ENCODE measurements around the gene GLB1L. TPM values are rescaled to one million over a fixed set of nuclear protein-coding genes. Genes with fewer than 3 reads are reported as not detected.
A peak's percentile ranks its signal among the peaks of the same experiment; 100 is the strongest.

Gene GLB1L
- polyA plus RNA-seq (2011; rRNA removed) = 9.4 and 9.5 TPM in 2 replicates
- polyA minus RNA-seq (2011; rRNA and poly(A)+ RNA removed) = 2.9 and 3.3 TPM in 2 replicates

- Histone ChIP-seq H3K27me3 (ENCODE audit: control insufficient read depth, insufficient read depth, low read length) (no peaks in the 10 kb centered on the region), H3K4me3 (ENCODE audit: low read depth, low read length) (peak within 1 kb of the TSS; percentile 90), H3K36me3 (ENCODE audit: control insufficient read depth, insufficient read depth, low read length) (peaks cover 10% of the 10 kb centered on the region)
- POLR2A ChIA-PET = interaction anchor here (0.6 to 1.1 kb wide), 4 partner anchors 15 to 1392 kb away, joined by 3 to 5 read pairs (median 3); partner anchors contain the start of genes ANKZF1 and ATG9A
- CTCF ChIA-PET = interaction anchor here (0.7 to 3.7 kb wide), 12 partner anchors 8 to 74 kb away, joined by 3 to 22 read pairs (median 4); partner anchors contain the start of genes ANKZF1, ATG9A, DNAJB2 and TUBA4A
- TF ChIP-seq, protein P1, sequence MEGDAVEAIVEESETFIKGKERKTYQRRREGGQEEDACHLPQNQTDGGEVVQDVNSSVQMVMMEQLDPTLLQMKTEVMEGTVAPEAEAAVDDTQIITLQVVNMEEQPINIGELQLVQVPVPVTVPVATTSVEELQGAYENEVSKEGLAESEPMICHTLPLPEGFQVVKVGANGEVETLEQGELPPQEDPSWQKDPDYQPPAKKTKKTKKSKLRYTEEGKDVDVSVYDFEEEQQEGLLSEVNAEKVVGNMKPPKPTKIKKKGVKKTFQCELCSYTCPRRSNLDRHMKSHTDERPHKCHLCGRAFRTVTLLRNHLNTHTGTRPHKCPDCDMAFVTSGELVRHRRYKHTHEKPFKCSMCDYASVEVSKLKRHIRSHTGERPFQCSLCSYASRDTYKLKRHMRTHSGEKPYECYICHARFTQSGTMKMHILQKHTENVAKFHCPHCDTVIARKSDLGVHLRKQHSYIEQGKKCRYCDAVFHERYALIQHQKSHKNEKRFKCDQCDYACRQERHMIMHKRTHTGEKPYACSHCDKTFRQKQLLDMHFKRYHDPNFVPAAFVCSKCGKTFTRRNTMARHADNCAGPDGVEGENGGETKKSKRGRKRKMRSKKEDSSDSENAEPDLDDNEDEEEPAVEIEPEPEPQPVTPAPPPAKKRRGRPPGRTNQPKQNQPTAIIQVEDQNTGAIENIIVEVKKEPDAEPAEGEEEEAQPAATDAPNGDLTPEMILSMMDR (IDR thresholded peaks at IDR 0.05; ENCODE audit: insufficient read depth, low read depth, low read length) = no peak
- no peak for DNase-seq (ENCODE audit: low read depth)
Measured at GRCh38 chr2:219245148-219245898, at the start of gene GLB1L, which contains the start of gene STK16. Gene GLB1L (minus strand): TSS chr2:219245444. CDS start chr2:219243573, 1,871 bp downstream. Gene STK16 (plus strand): TSS chr2:219245479. CDS start chr2:219246000, 521 bp downstream.

DNA sequence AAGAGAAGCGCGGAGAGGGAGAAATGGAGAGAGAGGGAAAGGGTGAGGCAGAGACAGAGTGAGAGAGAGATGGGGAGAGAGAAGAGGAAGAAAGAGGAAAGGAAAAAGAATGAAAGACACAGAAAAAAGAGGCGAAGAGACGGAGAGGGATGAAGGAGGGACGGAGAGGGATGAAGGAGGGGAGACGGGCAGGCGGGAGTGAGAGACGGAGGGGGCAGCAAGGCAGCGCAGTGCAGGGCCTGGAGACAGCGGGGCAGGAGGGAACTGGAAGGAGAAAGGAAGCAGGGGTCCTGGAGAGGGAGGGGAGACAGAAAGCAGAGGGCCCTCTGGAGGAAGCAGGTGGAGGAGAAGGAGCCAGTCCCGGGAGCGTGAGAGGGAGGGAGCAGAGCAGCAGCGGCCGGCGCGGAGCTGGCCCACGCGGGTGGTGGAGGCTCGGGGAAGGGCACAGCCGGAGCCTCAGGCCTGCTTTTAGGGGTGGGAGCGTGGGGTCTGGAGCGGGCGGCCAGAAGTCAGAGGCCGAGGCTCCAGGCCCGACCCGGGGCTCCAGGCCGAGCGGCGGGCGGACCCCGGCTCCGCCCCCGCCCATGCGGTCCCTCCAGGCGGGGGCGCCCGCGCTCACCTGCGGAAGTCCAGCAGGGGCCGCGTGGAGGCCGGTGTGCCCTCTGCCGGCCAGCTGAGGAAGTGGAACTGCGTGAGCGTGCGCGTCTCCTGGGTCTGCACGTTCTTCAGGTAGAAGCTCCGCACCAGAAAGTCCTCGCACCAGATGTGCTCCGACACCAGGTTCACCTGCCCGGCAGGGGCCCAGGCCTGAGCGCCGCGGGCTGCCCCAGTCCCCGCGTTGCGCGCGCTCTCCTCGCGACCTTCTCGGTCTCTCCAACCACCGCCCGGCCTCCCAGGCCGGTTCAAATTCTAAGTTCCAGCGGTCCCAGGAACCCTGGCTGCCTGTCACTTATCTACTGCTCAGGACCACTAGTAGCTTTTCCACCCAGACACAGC, 49.4 kb upstream of the GLB1L start:
- ChIA-PET POLR2A (interaction anchor here (0.7 kb wide), 1 partner anchor 418 kb away, joined by 3 read pairs; no protein-coding TSS in a partner anchor), CTCF (interaction anchor here (0.6 to 20.7 kb wide), 60 partner anchors 8 to 315 kb away, joined by 3 to 403 read pairs (median 5); partner anchors contain the start of genes ABCB6, ANKZF1, ATG9A and CNPPD1)
- TF ChIP-seq, protein P1 (IDR thresholded peaks at IDR 0.05; ENCODE audit: insufficient read depth, low read depth, low read length) = peak; percentile 92
- DNase-seq (ENCODE audit: low read depth) = no peak
- H3K4me3 ChIP-seq (ENCODE audit: low read depth, low read length) = peak overlapping the region; percentile 41
- peaks cover 1% of the 10 kb centered on the region; the same call in 1 of the 2 replicates for H3K27me3 ChIP-seq (ENCODE audit: control insufficient read depth, insufficient read depth, low read length)
- no peaks in the 10 kb centered on the region for H3K36me3 ChIP-seq (ENCODE audit: control insufficient read depth, insufficient read depth, low read length)

GRCh38 chr2:219293736-219294231, 48.5 kb upstream of the GLB1L start:
- DNase-seq (ENCODE audit: low read depth) = no peak
- TF ChIP-seq, protein P1 (IDR thresholded peaks at IDR 0.05; ENCODE audit: insufficient read depth, low read depth, low read length) = no peak
- Histone ChIP-seq H3K4me3 (ENCODE audit: low read depth, low read length) (no peak overlapping the region), H3K36me3 (ENCODE audit: control insufficient read depth, insufficient read depth, low read length) (no peaks in the 10 kb centered on the region), H3K27me3 (ENCODE audit: control insufficient read depth, insufficient read depth, low read length) (no peaks in the 10 kb centered on the region)
- ChIA-PET POLR2A (no interaction called here), CTCF (interaction anchor here (0.6 to 20.7 kb wide), 15 partner anchors 13 to 235 kb away, joined by 3 to 403 read pairs (median 14); partner anchors contain the start of genes CNPPD1, DNAJB2, DNPEP and GLB1L)

DNA sequence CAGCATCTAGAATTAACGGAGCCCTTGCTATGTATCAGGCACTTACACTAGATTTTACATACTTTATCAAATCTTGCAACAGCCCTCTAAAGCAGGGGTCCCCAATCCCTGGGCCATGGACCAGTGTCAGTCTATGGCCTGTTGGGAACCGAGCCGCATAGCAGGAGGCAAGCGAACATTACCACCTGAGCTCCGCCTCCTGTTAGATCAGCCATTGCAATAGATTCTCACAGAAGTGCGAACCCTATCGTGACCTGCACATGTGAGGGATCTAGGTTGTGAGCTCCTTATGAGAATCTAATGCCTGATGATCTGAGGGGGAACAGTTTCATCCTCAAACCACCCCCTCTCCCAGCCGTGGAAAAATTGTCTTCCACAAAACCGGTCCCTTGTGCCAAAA, 47.4 kb upstream of the GLB1L start:
- ChIA-PET POLR2A (no interaction called here), CTCF (interaction anchor here (1.6 to 20.7 kb wide), 5 partner anchors 12 to 134 kb away, joined by 4 to 403 read pairs (median 90); partner anchors contain the start of genes CNPPD1, DNAJB2, GLB1L and NHEJ1)
- H3K27me3 ChIP-seq (ENCODE audit: control insufficient read depth, insufficient read depth, low read length) = no peaks in the 10 kb centered on the region
- H3K36me3 ChIP-seq (ENCODE audit: control insufficient read depth, insufficient read depth, low read length) = no peaks in the 10 kb centered on the region
- no peak for DNase-seq (ENCODE audit: low read depth)
- TF ChIP-seq, protein P1 (IDR thresholded peaks at IDR 0.05; ENCODE audit: insufficient read depth, low read depth, low read length) = no peak
- no peak overlapping the region for H3K4me3 ChIP-seq (ENCODE audit: low read depth, low read length)
